Smooth muscle cell (in vitro differentiated cells): ENCODE results near the gene PDGFRB. TPM values are rescaled to one million over a fixed set of nuclear protein-coding genes. Genes with fewer than 3 reads are reported as not detected.

Experiments
- DNase-seq: peaks from one replicate; lab custom pipeline; 2025; ENCODE audit not compliant: unreplicated experiment; lab: John Stamatoyannopoulos, UW
- H2AFZ ChIP-seq: fragments of 200-600 bp; sonication (generic); 2 replicates; pipeline ENCODE4 v1.6.0; 2016; ENCODE audit warnings: antibody characterized with exemption, low read depth, mild to moderate bottlenecking
- H3F3A ChIP-seq: fragments of 200-600 bp; sonication (generic); 2 replicates; pipeline ENCODE4 v1.6.0; 2017; ENCODE audit warnings: antibody characterized with exemption, low read depth
- H3K27ac ChIP-seq: fragments of 200-600 bp; sonication (generic); 2 replicates; pipeline ENCODE4 v1.5.1; 2016; ENCODE audit warnings: low read depth, mild to moderate bottlenecking
- H3K27me3 ChIP-seq: fragments of 200-600 bp; sonication (generic); 2 replicates; pipeline ENCODE4 v1.6.1; 2016; ENCODE audit warnings: low read depth, mild to moderate bottlenecking
- H3K36me3 ChIP-seq: fragments of 200-600 bp; sonication (generic); 2 replicates; pipeline ENCODE4 v1.5.1; 2016; ENCODE audit warnings: low read depth
- H3K4me1 ChIP-seq: fragments of 200-600 bp; sonication (generic); 2 replicates; pipeline ENCODE4 v1.5.1; 2016; ENCODE audit warnings: low read depth
- H3K4me2 ChIP-seq: fragments of 200-600 bp; sonication (generic); 2 replicates; pipeline ENCODE4 v1.6.0; 2016; ENCODE audit warnings: mild to moderate bottlenecking
- H3K4me3 ChIP-seq: fragments of 200-600 bp; sonication (generic); 2 replicates; pipeline ENCODE4 v1.5.1; 2016; ENCODE audit warnings: mild to moderate bottlenecking
- H3K79me2 ChIP-seq: fragments of 200-600 bp; sonication (generic); 2 replicates; pipeline ENCODE4 v1.6.0; 2016; ENCODE audit warnings: low read depth, mild to moderate bottlenecking
- H3K9ac ChIP-seq: fragments of 200-600 bp; sonication (generic); 2 replicates; pipeline ENCODE4 v1.6.0; 2016; ENCODE audit warnings: low read depth
- H3K9me3 ChIP-seq: fragments of 200-600 bp; sonication (generic); replicated peaks from 2 replicates; pipeline ENCODE4 v1.5.1; 2016; ENCODE audit warnings: low read depth
- H4K20me1 ChIP-seq: fragments of 200-600 bp; sonication (generic); 2 replicates; pipeline ENCODE4 v1.6.0; 2016; ENCODE audit warnings: low read depth
- WGBS: methylation state at CpG from one replicate; pipeline ENCODE4 v1.1.7; 2016; ENCODE audit warnings: low lambda C conversion rate; 5-methylcytosine and 5-hydroxymethylcytosine counted together
- polyA plus RNA-seq: library from polyadenylated mRNA; unstranded; fragments of >200 nt; fragmentation: Nextera tagmentation; extraction: Ambion mirVana; gene quantifications from 2 replicates; pipeline ENCODE4 v1.2.1, GENCODE V29; 2016
- total RNA-seq: library from RNA; depleted of rRNA; stranded (reverse); fragments of >200 nt; gene quantifications from 2 replicates; pipeline ENCODE4 v1.2.3, GENCODE V29; 2014
- TF ChIP-seq, protein P1 (sequence below): fragments of 200-600 bp; sonication (generic); IDR thresholded peaks from 2 replicates; pipeline ENCODE4 v1.5.1; 2017; ENCODE audit warnings: borderline replicate concordance, mild to moderate bottlenecking, antibody characterized with exemption; ENCODE audit not compliant: insufficient read depth, poor library complexity, severe bottlenecking

Gene PDGFRB
- total and polyA plus RNA-seq, 2 experiments from 2014 or later, result 370 to 522 TPM

- DNase-seq, result no peak
- Histone ChIP-seq H3K4me2 (no peak overlapping the region), H4K20me1 (no peaks in the 10 kb centered on the region), H3K9ac (no peak overlapping the region), H3K4me1 (peaks cover 4% of the 10 kb centered on the region), H3K79me2 (no peaks in the 10 kb centered on the region), H3K4me3 (no peak overlapping the region), H3F3A (no peaks in the 10 kb centered on the region), H3K27me3 (peaks cover 16% of the 10 kb centered on the region), H3K9me3 (no peaks in the 10 kb centered on the region), H3K27ac (no peak overlapping the region), H2AFZ (no peak overlapping the region), H3K36me3 (no peaks in the 10 kb centered on the region)
- TF ChIP-seq, protein P1, sequence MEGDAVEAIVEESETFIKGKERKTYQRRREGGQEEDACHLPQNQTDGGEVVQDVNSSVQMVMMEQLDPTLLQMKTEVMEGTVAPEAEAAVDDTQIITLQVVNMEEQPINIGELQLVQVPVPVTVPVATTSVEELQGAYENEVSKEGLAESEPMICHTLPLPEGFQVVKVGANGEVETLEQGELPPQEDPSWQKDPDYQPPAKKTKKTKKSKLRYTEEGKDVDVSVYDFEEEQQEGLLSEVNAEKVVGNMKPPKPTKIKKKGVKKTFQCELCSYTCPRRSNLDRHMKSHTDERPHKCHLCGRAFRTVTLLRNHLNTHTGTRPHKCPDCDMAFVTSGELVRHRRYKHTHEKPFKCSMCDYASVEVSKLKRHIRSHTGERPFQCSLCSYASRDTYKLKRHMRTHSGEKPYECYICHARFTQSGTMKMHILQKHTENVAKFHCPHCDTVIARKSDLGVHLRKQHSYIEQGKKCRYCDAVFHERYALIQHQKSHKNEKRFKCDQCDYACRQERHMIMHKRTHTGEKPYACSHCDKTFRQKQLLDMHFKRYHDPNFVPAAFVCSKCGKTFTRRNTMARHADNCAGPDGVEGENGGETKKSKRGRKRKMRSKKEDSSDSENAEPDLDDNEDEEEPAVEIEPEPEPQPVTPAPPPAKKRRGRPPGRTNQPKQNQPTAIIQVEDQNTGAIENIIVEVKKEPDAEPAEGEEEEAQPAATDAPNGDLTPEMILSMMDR, result no peak
- 33% methylated on average over 1 of the region's 1 CpG for WGBS
Observed at GRCh38 chr5:150172145-150172544, 16.5 kb upstream of the PDGFRB start.

DNA sequence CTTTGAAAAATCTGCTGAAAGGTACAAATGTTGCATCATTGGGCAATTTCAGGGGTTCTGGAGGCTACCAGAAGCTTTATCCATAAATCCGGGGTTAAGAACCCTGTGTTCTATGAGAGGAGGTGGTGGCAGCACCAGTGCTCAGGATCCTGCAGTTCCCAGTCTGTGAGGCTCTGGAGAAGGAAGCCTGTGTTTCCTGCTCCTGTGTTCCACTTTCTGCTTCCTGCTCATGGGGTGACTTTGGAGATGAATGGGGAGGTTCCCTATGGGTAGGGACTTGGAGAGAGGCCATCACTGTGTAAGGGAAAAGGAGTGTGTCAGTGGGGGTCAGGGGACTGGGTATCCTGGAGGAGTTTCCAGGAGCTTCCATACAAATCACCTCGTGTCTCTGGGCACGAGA lies 13.2 kb upstream of the PDGFRB start:
- Histone ChIP-seq H3K4me2 (no peak overlapping the region), H3K79me2 (no peaks in the 10 kb centered on the region), H3K9ac (no peak overlapping the region), H3K9me3 (no peaks in the 10 kb centered on the region), H3K36me3 (no peaks in the 10 kb centered on the region), H2AFZ (no peak overlapping the region), H3K27me3 (peaks cover 31% of the 10 kb centered on the region), H4K20me1 (no peaks in the 10 kb centered on the region), H3F3A (no peaks in the 10 kb centered on the region), H3K4me3 (no peak overlapping the region), H3K27ac (no peak overlapping the region), H3K4me1 (peaks cover 4% of the 10 kb centered on the region)
- 68% methylated on average over 3 of the region's 3 CpGs for WGBS
- TF ChIP-seq, protein P1, result no peak
- DNase-seq, result no peak

GRCh38 chr5:150167908-150168307 lies 12.3 kb upstream of the PDGFRB start:
- H4K20me1 ChIP-seq, result no peaks in the 10 kb centered on the region
- 82% methylated on average over 14 of the region's 14 CpGs for WGBS
- DNase-seq, result no peak

DNA sequence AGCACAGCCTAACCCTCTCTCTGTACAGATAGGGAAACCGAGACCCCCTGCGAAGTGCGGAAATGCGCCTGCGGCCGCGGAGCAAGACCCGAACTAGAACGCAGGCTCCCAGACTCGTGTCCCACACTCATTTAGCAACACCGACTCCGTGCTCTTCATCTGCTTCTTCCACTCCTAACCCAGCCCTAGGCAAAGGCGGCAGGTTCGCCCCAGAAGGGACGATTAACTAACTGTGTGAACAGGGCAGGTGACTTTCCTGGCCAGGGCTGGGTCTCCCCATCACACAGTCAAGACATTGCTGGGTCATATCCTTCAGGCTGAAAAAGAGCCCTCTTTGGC lies 11.8 kb upstream of the PDGFRB start:
- Histone ChIP-seq H3K9me3 (no peaks in the 10 kb centered on the region), H3K27ac (no peak overlapping the region), H3K79me2 (no peaks in the 10 kb centered on the region), H3K36me3 (no peaks in the 10 kb centered on the region), H3K4me3 (peak overlapping the region; percentile 31), H3K27me3 (peaks cover 31% of the 10 kb centered on the region), H3F3A (no peaks in the 10 kb centered on the region), H3K4me1 (peaks cover 4% of the 10 kb centered on the region), H3K9ac (no peak overlapping the region), H4K20me1 (no peaks in the 10 kb centered on the region), H2AFZ (no peak overlapping the region), H3K4me2 (peak overlapping the region; percentile 73)
- no peak for DNase-seq
- TF ChIP-seq, protein P1, result no peak
- WGBS, result 35% methylated on average over 15 of the region's 15 CpGs

More at GRCh38 chr5:150167908-150168307, 12.3 kb upstream of the PDGFRB start:
- peak overlapping the region; percentile 31 for H3K4me3 ChIP-seq
- H3K36me3 ChIP-seq, result no peaks in the 10 kb centered on the region
- no peak overlapping the region for H3K9ac ChIP-seq
- H2AFZ ChIP-seq, result no peak overlapping the region
- H3K4me2 ChIP-seq, result no peak overlapping the region
- H3K27me3 ChIP-seq, result peaks cover 31% of the 10 kb centered on the region
- TF ChIP-seq, protein P1, result peak; percentile 16
- no peaks in the 10 kb centered on the region for H3K9me3 ChIP-seq
- H3K4me1 ChIP-seq, result peaks cover 4% of the 10 kb centered on the region
- no peak overlapping the region for H3K27ac ChIP-seq
- no peaks in the 10 kb centered on the region for H3K79me2 ChIP-seq
- no peaks in the 10 kb centered on the region for H3F3A ChIP-seq
